Right lobe of liver (tissue), 6 donors: Measurements from ENCODE around the gene ORC6. TPM values are rescaled to one million over a fixed set of nuclear protein-coding genes. Genes with fewer than 3 reads are reported as not detected.
"Not testable (repeated sequence)": the region's sequence is repeated elsewhere in the genome, so short reads cannot be mapped to it uniquely, and the experiment has no call there.

Experiments used
- ATAC-seq, 4 donors: fragments of 200-7000 bp; cut with Tn5 transposase; one replicate each; pipeline ENCODE4 v1.9.1; 2020; ENCODE audit warnings: mild to moderate bottlenecking in 4 of 4, moderate library complexity in 4 of 4
- DNase-seq, 3 donors: peaks; one replicate each; pipeline ENCODE4 v3.0.0-alpha.2; 2020
- H3K27ac ChIP-seq, 3 donors: fragments of 200-600 bp; one replicate each; pipeline ENCODE4 v1.8.0; 2022
- H3K27me3 ChIP-seq, 2 donors: fragments of 200-600 bp; one replicate each; pipeline ENCODE4 v1.8.0; 2022
- H3K36me3 ChIP-seq, 4 donors: fragments of 200-600 bp; sonication (generic) in 1 of 4; one replicate each; pipeline versions ENCODE4 v1.5.1 to v1.8.0; 2017 to 2022; ENCODE audit warnings: control low read depth in 1 of 4
- H3K4me1 ChIP-seq, 4 donors: fragments of 200-600 bp; sonication (generic) in 1 of 4; one replicate each; pipeline versions ENCODE4 v1.5.1 to v1.8.0; 2017 to 2022; ENCODE audit warnings: control low read depth in 1 of 4
- H3K4me3 ChIP-seq, 3 donors: fragments of 200-600 bp; one replicate each; pipeline ENCODE4 v1.8.0; 2022
- H3K9me3 ChIP-seq, 4 donors: fragments of 200-600 bp; sonication (generic) in 1 of 4; one replicate each; pipeline versions ENCODE4 v1.5.1 to v1.8.0; 2017 to 2022; ENCODE audit warnings: control low read depth in 1 of 4
- CTCF ChIP-seq, 4 donors: fragments of 200-600 bp in 3 of 4; fragments of 450-650 bp in 1 of 4; IDR thresholded peaks; one replicate each; pipeline versions ENCODE4 v1.5.1 to v1.8.0; 2016 to 2022; ENCODE audit warnings: antibody characterized with exemption in 4 of 4, mild to moderate bottlenecking in 2 of 4
- POLR2A ChIP-seq: fragments of 450-650 bp; IDR thresholded peaks from one replicate; pipeline ENCODE4 v1.6.1; 2017; ENCODE audit warnings: antibody characterized with exemption, mild to moderate bottlenecking
- WGBS: methylation state at CpG from one replicate; pipeline ENCODE4 v1.1.6; 2018; ENCODE audit warnings: low coverage, low lambda C conversion rate; ENCODE audit not compliant: insufficient coverage; ENCODE audit errors: missing lambda C conversion rate; 5-methylcytosine and 5-hydroxymethylcytosine counted together
- intact Hi-C, 2 donors: fragments of 100-400 bp; cut with DNase I; formaldehyde crosslinking; loops; one replicate each; pipeline versions ENCODE4 v1.11.2 to v1.14.1; 2022
- total RNA-seq, 6 experiments: library from RNA; depleted of rRNA in 2 of 6; stranded (reverse); fragments of >200 nt in 2 of 6; fragmentation: NEBNext Ultra II Directional in 3 of 6; extraction: Animal tissue kit (Norgen Biotek cat#: 25700) in 3 of 6; gene quantifications; one replicate each; pipeline versions ENCODE4 v1.1.0 to v1.2.4, GENCODE V29; 2016 to 2023
- donor health status: DM: no; HTN: yes; CAD: no.
- donor health status: DM: no; HTN: no; CAD: no.
- donor health status: DM: no; HTN: no; CAD: no.
- donor health status: DM: no; HTN: yes; CAD: no.
- donor health status: DM: no; HTN: yes; CAD: no.

The ORC6 gene
- total RNA-seq, 6 experiments from 2014 or later: 0.18 to 4.8 (median 0.76) TPM

- Histone ChIP-seq H3K9me3 (no peaks in the 10 kb centered on the region), H3K36me3 (no peaks in the 10 kb centered on the region), H3K27me3 (no peaks in the 10 kb centered on the region), H3K4me1 (no peaks in the 10 kb centered on the region), H3K27ac (no peak overlapping the region), H3K4me3 (no peak overlapping the region)
- 96% methylated on average over 3 of the region's 3 CpGs for WGBS
- TF ChIP-seq POLR2A (no peak), CTCF (IDR thresholded peaks at IDR 0.05) (no peak)
- no peak for ATAC-seq
- DNase-seq: no peak
- intact Hi-C loops: no loop called here
These were observed 38.2 kb upstream of the ORC6 start for GRCh38 chr16:46651305-46651704.

- TF ChIP-seq CTCF (IDR thresholded peaks at IDR 0.05): no peak
- TF ChIP-seq POLR2A: no peak
- peaks cover 0 to 40% (median 13%) of the 10 kb centered on the region in 4 donors for H3K36me3 ChIP-seq
- H3K4me1 ChIP-seq: no peaks in the 10 kb centered on the region
- no peak overlapping the region for H3K27ac ChIP-seq
- intact Hi-C loops: no loop called here
- H3K4me3 ChIP-seq: no peak overlapping the region
- DNase-seq: peak; percentile 30 to 59 (median 45)
- H3K9me3 ChIP-seq: no peaks in the 10 kb centered on the region
- ATAC-seq: peak; percentile 70 to 92 (median 86)
- H3K27me3 ChIP-seq: no peaks in the 10 kb centered on the region
- no CpG with 5 or more reads among the region's 1 CpG for WGBS
These were observed 30.5 kb upstream of the ORC6 start for GRCh38 chr16:46658925-46659324.

GRCh38 chr16:46662123-46662522, 27.3 kb upstream of the ORC6 start:
- WGBS: 69% methylated on average over 4 of the region's 4 CpGs
- Histone ChIP-seq H3K4me3 (no peak overlapping the region), H3K27me3 (no peaks in the 10 kb centered on the region), H3K9me3 (no peaks in the 10 kb centered on the region), H3K27ac (no peak overlapping the region), H3K36me3 (peaks cover 0 to 49% (median 15%) of the 10 kb centered on the region in 4 donors), H3K4me1 (no peaks in the 10 kb centered on the region)
- ATAC-seq: no peak
- no peak for DNase-seq
- intact Hi-C loops: no loop called here
- no peak for TF ChIP-seq CTCF (IDR thresholded peaks at IDR 0.05)
- TF ChIP-seq POLR2A: no peak

GRCh38 chr16:46673320-46674013, 16.0 kb upstream of the ORC6 start:
- 70% methylated on average over 6 of the region's 6 CpGs for WGBS
- Histone ChIP-seq H3K9me3 (no peaks in the 10 kb centered on the region), H3K27ac (no peak overlapping the region), H3K4me3 (no peak overlapping the region), H3K36me3 (peaks cover 0 to 73% (median 12%) of the 10 kb centered on the region in 4 donors), H3K27me3 (no peaks in the 10 kb centered on the region), H3K4me1 (no peaks in the 10 kb centered on the region)
- DNase-seq (peak in 2 of 3 donors; percentile 31 to 48), ATAC-seq (peak; percentile 91 to 97 (median 94))
- TF ChIP-seq POLR2A (no peak), CTCF (IDR thresholded peaks at IDR 0.05) (peak; percentile 77 to 91 (median 87))
- intact Hi-C loops: no loop called here

GRCh38 chr16:46677943-46678342, 11.5 kb upstream of the ORC6 start:
- WGBS: 100% methylated on average over 1 of the region's 1 CpG

GRCh38 chr16:46681867-46682266, 7.6 kb upstream of the ORC6 start:
- peaks cover 0 to 25% (median 2%) of the 10 kb centered on the region in 4 donors for H3K36me3 ChIP-seq
- H3K27ac ChIP-seq, H3K4me1 ChIP-seq, H3K4me3 ChIP-seq, intact Hi-C loops, ATAC-seq, DNase-seq, H3K27me3 ChIP-seq, H3K9me3 ChIP-seq: not testable (repeated sequence)
- 85% methylated on average over 1 of the region's 2 CpGs for WGBS

More at GRCh38 chr16:46677943-46678342, 11.5 kb upstream of the ORC6 start:
- intact Hi-C loops, DNase-seq, H3K27ac ChIP-seq, H3K4me3 ChIP-seq, H3K4me1 ChIP-seq, ATAC-seq, H3K27me3 ChIP-seq, H3K9me3 ChIP-seq: not testable (repeated sequence)
- H3K36me3 ChIP-seq: peaks cover 0 to 54% (median 3%) of the 10 kb centered on the region in 4 donors
